H1 (cell line): ENCODE data around the gene FXYD7. TPM values are rescaled to one million over a fixed set of nuclear protein-coding genes. Genes with fewer than 3 reads are reported as not detected.

ENCODE experiments used
- CTCF ChIA-PET: fragments of 300-600 bp; sonication (Branson Sonifier 250); formaldehyde crosslinking; loops from one replicate; lab custom pipeline; 2021; ENCODE audit not compliant: partially characterized antibody; lab: Charles Lee
- POLR2A ChIA-PET: fragments of 300-600 bp; sonication (Branson Sonifier 250); formaldehyde crosslinking; loops from one replicate; lab custom pipeline; 2021; ENCODE audit warnings: inconsistent platforms; ENCODE audit not compliant: partially characterized antibody; lab: Charles Lee
- DNase-seq, 2 experiments: peaks; one replicate each; pipeline versions ENCODE4 v3.0.0 to v3.0.0-alpha.2; 2010 to 2022; ENCODE audit warnings: low spot score in 2 of 2, low read depth in 1 of 2, mixed read lengths in 1 of 2
- FAIRE-seq: peaks from 2 replicates; lab custom pipeline; 2011; peaks lifted over from hg19 to GRCh38; lab: Jason Lieb, UNC
- H2AFZ ChIP-seq: 2 replicates; pipeline ENCODE4 v1.8.1; 2012; ENCODE audit warnings: low read length, inconsistent platforms
- H2AK5ac ChIP-seq: 2 replicates; pipeline ENCODE4 v1.6.1; 2013; ENCODE audit warnings: low read depth, low read length
- H2BK120ac ChIP-seq: replicated peaks from 2 replicates; pipeline ENCODE3; 2013; ENCODE audit warnings: low read depth, low read length, inconsistent platforms
- H2BK12ac ChIP-seq: 2 replicates; pipeline ENCODE4 v1.6.1; 2013; ENCODE audit warnings: low read depth, low read length
- H2BK15ac ChIP-seq: 2 replicates; pipeline ENCODE4 v1.6.1; 2013; ENCODE audit warnings: low read length
- H2BK20ac ChIP-seq: 2 replicates; pipeline ENCODE4 v1.6.1; 2013; ENCODE audit warnings: low read length
- H2BK5ac ChIP-seq: 2 replicates; pipeline ENCODE4 v1.6.1; 2013; ENCODE audit warnings: low read depth, low read length
- H3K14ac ChIP-seq: 2 replicates; pipeline ENCODE4 v1.6.1; 2013; ENCODE audit warnings: inconsistent platforms; ENCODE audit not compliant: insufficient read length
- H3K18ac ChIP-seq: 2 replicates; pipeline ENCODE4 v1.6.1; 2013; ENCODE audit warnings: low read length; ENCODE audit errors: extremely low read depth
- H3K23ac ChIP-seq: 2 replicates; pipeline ENCODE4 v1.6.1; 2013; ENCODE audit warnings: inconsistent platforms; ENCODE audit not compliant: insufficient read length
- H3K23me2 ChIP-seq: 2 replicates; pipeline ENCODE4 v1.6.1; 2013; ENCODE audit warnings: low read depth, low read length
- H3K27ac ChIP-seq: 2 replicates; pipeline ENCODE4 v1.6.1; 2011; ENCODE audit warnings: low read depth, low read length, inconsistent platforms
- H3K27me3 ChIP-seq, 4 experiments: replicated peaks in 1 of 4; 1 replicate in 1 of 4; 2 replicates in 3 of 4; pipeline versions ENCODE4 v1.6.1 to v1.8.1; 2011 to 2013; ENCODE audit warnings: low read length in 3 of 4, mild to moderate bottlenecking in 3 of 4, inconsistent platforms in 2 of 4, mixed read lengths in 2 of 4, moderate library complexity in 1 of 4; ENCODE audit not compliant: control insufficient read depth in 3 of 4, insufficient read depth in 3 of 4; ENCODE audit errors: extremely low read depth in 1 of 4
- H3K36me3 ChIP-seq, 4 experiments: 2 replicates each; pipeline versions ENCODE4 v1.6.1 to v1.8.1; 2011 to 2013; ENCODE audit warnings: mild to moderate bottlenecking in 4 of 4, low read length in 3 of 4, moderate library complexity in 2 of 4, control low read depth in 1 of 4, inconsistent platforms in 1 of 4; ENCODE audit not compliant: insufficient read depth in 4 of 4, control insufficient read depth in 2 of 4
- H3K4ac ChIP-seq: replicated peaks from 2 replicates; pipeline ENCODE3; 2013; ENCODE audit warnings: low read length, low read depth, mixed read lengths, inconsistent platforms; ENCODE audit not compliant: insufficient read length
- H3K4me1 ChIP-seq, 4 experiments: replicated peaks in 1 of 4; 1 replicate in 1 of 4; 2 replicates in 3 of 4; pipeline versions ENCODE4 v1.6.1 to v1.8.1; 2011 to 2013; ENCODE audit warnings: low read length in 3 of 4, inconsistent platforms in 2 of 4, mixed read lengths in 1 of 4; ENCODE audit not compliant: insufficient read depth in 4 of 4, control insufficient read depth in 3 of 4
- H3K4me2 ChIP-seq, 2 experiments: 2 replicates each; pipeline versions ENCODE4 v1.6.1 to v1.8.1; 2011 to 2013; ENCODE audit warnings: low read depth in 2 of 2, low read length in 2 of 2, control low read depth in 1 of 2, inconsistent platforms in 1 of 2, mild to moderate bottlenecking in 1 of 2; ENCODE audit not compliant: insufficient read depth in 1 of 2
- H3K4me3 ChIP-seq, 4 experiments: fragments of 200-600, 300-600 bp in 1 of 4; sonication (generic), shearing (Covaris generic), sonication (Bioruptor Twin) in 1 of 4; 2 replicates each; pipeline versions ENCODE4 v1.5.1 to v1.8.1; 2011 to 2016; ENCODE audit warnings: low read length in 4 of 4, low read depth in 3 of 4, control low read depth in 2 of 4, inconsistent platforms in 2 of 4, mild to moderate bottlenecking in 2 of 4, mixed read lengths in 1 of 4, moderate library complexity in 1 of 4; ENCODE audit not compliant: insufficient read depth in 2 of 4; ENCODE audit errors: extremely low read depth in 1 of 4
- H3K56ac ChIP-seq: replicated peaks from 2 replicates; pipeline ENCODE3; 2013; ENCODE audit warnings: low read depth, mild to moderate bottlenecking, mixed read lengths, low read length, inconsistent platforms; ENCODE audit not compliant: insufficient read length
- H3K79me1 ChIP-seq: 2 replicates; pipeline ENCODE4 v1.6.1; 2013; ENCODE audit warnings: low read depth, low read length, control low read depth
- H3K79me2 ChIP-seq, 2 experiments: 2 replicates each; pipeline versions ENCODE4 v1.6.1 to v1.8.1; 2012 to 2013; ENCODE audit warnings: low read length in 2 of 2, mild to moderate bottlenecking in 2 of 2, inconsistent platforms in 1 of 2; ENCODE audit not compliant: insufficient read depth in 2 of 2, control insufficient read depth in 1 of 2
- H3K9ac ChIP-seq, 4 experiments: replicated peaks in 1 of 4; 1 replicate in 1 of 4; 2 replicates in 3 of 4; pipeline versions ENCODE4 v1.6.1 to v1.8.1; 2011 to 2013; ENCODE audit warnings: low read depth in 3 of 4, low read length in 3 of 4, control low read depth in 2 of 4, mild to moderate bottlenecking in 2 of 4, moderate library complexity in 2 of 4, inconsistent platforms in 1 of 4; ENCODE audit errors: extremely low read depth in 1 of 4
- H3K9me3 ChIP-seq, 2 experiments: 2 replicates each; pipeline versions ENCODE4 v1.6.1 to v1.8.1; 2012 to 2013; ENCODE audit warnings: mild to moderate bottlenecking in 2 of 2, moderate library complexity in 2 of 2, control low read depth in 1 of 2, inconsistent platforms in 1 of 2, low read depth in 1 of 2, low read length in 1 of 2, mixed read lengths in 1 of 2; ENCODE audit not compliant: insufficient read depth in 2 of 2
- H4K20me1 ChIP-seq, 2 experiments: replicated peaks in 1 of 2; 2 replicates each; pipeline versions ENCODE3 to v1.8.1; 2011 to 2013; ENCODE audit warnings: inconsistent platforms in 2 of 2, low read length in 2 of 2, mild to moderate bottlenecking in 1 of 2; ENCODE audit not compliant: insufficient read depth in 2 of 2, control insufficient read depth in 1 of 2
- H4K5ac ChIP-seq: 2 replicates; pipeline ENCODE4 v1.6.1; 2013; ENCODE audit warnings: low read length, low read depth, mixed read lengths, inconsistent platforms; ENCODE audit not compliant: insufficient read length
- H4K8ac ChIP-seq: 2 replicates; pipeline ENCODE4 v1.8.0; 2013; ENCODE audit warnings: mild to moderate bottlenecking, moderate library complexity, low read length, inconsistent platforms; ENCODE audit not compliant: insufficient read depth; ENCODE audit errors: extremely low read depth
- H4K91ac ChIP-seq: replicated peaks from 2 replicates; pipeline ENCODE3; 2013; ENCODE audit warnings: low read length, mixed read lengths, inconsistent platforms; ENCODE audit not compliant: insufficient read length
- ASH2L ChIP-seq: fragments of 200-600, 300-600 bp; sonication (generic); IDR thresholded peaks from one replicate; pipeline ENCODE4 v1.7.1; 2017; ENCODE audit warnings: low read length
- CBX8 ChIP-seq: fragments of 300-800, 300-1000 bp; sonication (generic); IDR thresholded peaks from 2 replicates; pipeline ENCODE4 v1.7.1; 2016; ENCODE audit warnings: low read depth, low read length, borderline replicate concordance
- EZH2 ChIP-seq: fragments of 200-600 bp; sonication (generic); IDR thresholded peaks from 2 replicates; pipeline ENCODE4 v1.7.1; 2012; ENCODE audit warnings: low read depth, mild to moderate bottlenecking, moderate library complexity, low read length, inconsistent platforms; ENCODE audit not compliant: severe bottlenecking
- KDM1A ChIP-seq: fragments of 200-600, 300-600 bp; sonication (generic); IDR thresholded peaks from 2 replicates; pipeline ENCODE4 v1.7.1; 2016; ENCODE audit warnings: mild to moderate bottlenecking, low read length, borderline replicate concordance
- RXRA ChIP-seq: IDR thresholded peaks from 2 replicates; pipeline ENCODE4 v1.6.1; 2011; ENCODE audit warnings: low read depth, mild to moderate bottlenecking, low read length, moderate library complexity; ENCODE audit not compliant: insufficient read depth
- SIRT6 ChIP-seq: IDR thresholded peaks from one replicate; pipeline ENCODE4 v1.7.1; 2012; ENCODE audit warnings: low read length, inconsistent platforms
- SP1 ChIP-seq: IDR thresholded peaks from 2 replicates; pipeline ENCODE4 v1.6.1; 2011; ENCODE audit warnings: low read depth, low read length
- WGBS, 2 experiments: shearing (Covaris generic) in 1 of 2; methylation state at CpG; one replicate each; pipeline versions ENCODE4 v1.1.6 to v1.1.7; 2013 to 2015; ENCODE audit warnings: low lambda C conversion rate in 2 of 2, mixed read lengths in 2 of 2, inconsistent platforms in 1 of 2, low coverage in 1 of 2, missing lambda C conversion rate in 1 of 2; ENCODE audit not compliant: insufficient replicate concordance in 2 of 2, insufficient coverage in 1 of 2, insufficient read length in 1 of 2; ENCODE audit errors: extremely low coverage in 1 of 2, missing lambda C conversion rate in 1 of 2; 5-methylcytosine and 5-hydroxymethylcytosine counted together
- polyA plus RNA-seq, 7 experiments: library from polyadenylated mRNA; depleted of rRNA in 3 of 7; stranded (reverse) in 5 of 7; unstranded in 2 of 7; fragments of >200 nt in 5 of 7; fragments of 200-250 nt in 2 of 7; gene quantifications; 1 replicate in 5 of 7; 2 replicates in 1 of 7; 4 replicates in 1 of 7; pipeline versions ENCODE4 v1.2.1 to v1.2.3, GENCODE V29; 2011 to 2013; ENCODE audit warnings: missing spikeins in 2 of 7, mixed read lengths in 2 of 7
- total RNA-seq: library from RNA; stranded (reverse); fragmentation: NEBNext Ultra II Directional; extraction: Animal tissue kit (Norgen Biotek cat#: 25700); gene quantifications from 2 replicates; pipeline ENCODE4 v1.2.1, GENCODE V29; 2021

FXYD7 gene
- total and polyA plus RNA-seq, 2 of the 8 experiments (the other 6 are each of a cell fraction or from before 2014, with no cell fraction given): 12.1 to 14.3 TPM

- no peaks in the 10 kb centered on the region for H3K79me1 ChIP-seq
- no peak overlapping the region for H3K9ac ChIP-seq
- DNase-seq (no peak), FAIRE-seq (no peak)
- H4K8ac ChIP-seq: no peak overlapping the region
- no peaks in the 10 kb centered on the region for H4K20me1 ChIP-seq
- no peak overlapping the region for H3K27ac ChIP-seq
- H3K14ac ChIP-seq: no peak overlapping the region
- H3K23ac ChIP-seq: no peak overlapping the region
- H3K79me2 ChIP-seq: no peaks in the 10 kb centered on the region
- H2BK20ac ChIP-seq: no peak overlapping the region
- H4K5ac ChIP-seq: no peak overlapping the region
- no peaks in the 10 kb centered on the region; the same call in 1 of the 2 replicates for H3K23me2 ChIP-seq
- ChIA-PET POLR2A (interaction anchor here (1.1 to 1.7 kb wide), 4 partner anchors 9 to 44 kb away, joined by 3 to 6 read pairs (median 4); no protein-coding TSS in a partner anchor), CTCF (interaction anchor here (1.0 to 3.4 kb wide), 12 partner anchors 9 to 205 kb away, joined by 3 to 19 read pairs (median 6); partner anchors contain the start of genes FXYD5 and LGI4)
- H3K4ac ChIP-seq: no peak overlapping the region
- peaks cover 0 to 3% (median 1%) of the 10 kb centered on the region in 4 experiments; a peak in 3 of 7 replicates for H3K4me1 ChIP-seq
- no peak for TF ChIP-seq KDM1A
- TF ChIP-seq EZH2: no peak
- no peak for TF ChIP-seq ASH2L
- TF ChIP-seq SIRT6: no peak
- no peak for TF ChIP-seq CBX8
- no peak for TF ChIP-seq SP1
- no peak for TF ChIP-seq RXRA
- H2BK120ac ChIP-seq: no peak overlapping the region
- H3K4me2 ChIP-seq: no peak overlapping the region
- H2AK5ac ChIP-seq: no peak overlapping the region
- H3K27me3 ChIP-seq: no peaks in the 10 kb centered on the region
- no peak overlapping the region for H2BK12ac ChIP-seq
- 88% methylated on average over 13 of the region's 13 CpGs; no CpG with 5 or more reads in 1 of the 2 experiments for WGBS, 2 experiments
- no peak overlapping the region for H3K4me3 ChIP-seq
- H2BK15ac ChIP-seq: no peak overlapping the region
- no peak overlapping the region for H4K91ac ChIP-seq
- H3K56ac ChIP-seq: no peak overlapping the region
- no peaks in the 10 kb centered on the region for H3K36me3 ChIP-seq
- no peaks in the 10 kb centered on the region for H3K9me3 ChIP-seq
- H3K18ac ChIP-seq: no peak overlapping the region
- no peak overlapping the region for H2AFZ ChIP-seq
- no peak overlapping the region for H2BK5ac ChIP-seq
These were observed 43.2 kb upstream of the FXYD7 start for GRCh38 chr19:35099897-35100275.
